ENCODE results near the gene POU2AF3.

GRCh38 chr11:111355101-111355500, 56.8 kb downstream of the POU2AF3 start:
- TF ChIP-seq, protein P1, sequence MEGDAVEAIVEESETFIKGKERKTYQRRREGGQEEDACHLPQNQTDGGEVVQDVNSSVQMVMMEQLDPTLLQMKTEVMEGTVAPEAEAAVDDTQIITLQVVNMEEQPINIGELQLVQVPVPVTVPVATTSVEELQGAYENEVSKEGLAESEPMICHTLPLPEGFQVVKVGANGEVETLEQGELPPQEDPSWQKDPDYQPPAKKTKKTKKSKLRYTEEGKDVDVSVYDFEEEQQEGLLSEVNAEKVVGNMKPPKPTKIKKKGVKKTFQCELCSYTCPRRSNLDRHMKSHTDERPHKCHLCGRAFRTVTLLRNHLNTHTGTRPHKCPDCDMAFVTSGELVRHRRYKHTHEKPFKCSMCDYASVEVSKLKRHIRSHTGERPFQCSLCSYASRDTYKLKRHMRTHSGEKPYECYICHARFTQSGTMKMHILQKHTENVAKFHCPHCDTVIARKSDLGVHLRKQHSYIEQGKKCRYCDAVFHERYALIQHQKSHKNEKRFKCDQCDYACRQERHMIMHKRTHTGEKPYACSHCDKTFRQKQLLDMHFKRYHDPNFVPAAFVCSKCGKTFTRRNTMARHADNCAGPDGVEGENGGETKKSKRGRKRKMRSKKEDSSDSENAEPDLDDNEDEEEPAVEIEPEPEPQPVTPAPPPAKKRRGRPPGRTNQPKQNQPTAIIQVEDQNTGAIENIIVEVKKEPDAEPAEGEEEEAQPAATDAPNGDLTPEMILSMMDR (IDR thresholded peaks at IDR 0.05): no peak
- TF ChIP-seq POLR2A (IDR thresholded peaks at IDR 0.05): no peak

All from adrenal gland (tissue), 5 donors.